Measurements from ENCODE around the gene JAG1. TPM values are rescaled to one million over a fixed set of nuclear protein-coding genes. Genes with fewer than 3 reads are reported as not detected.

Gene JAG1
- total RNA-seq, 1 donor from 2014 or later = 42.1 TPM

GRCh38 chr20:10705801-10706459, 32.1 kb upstream of the JAG1 start:
- intact Hi-C loops (cut with DNase I) = no loop called here
- DNase-seq (ENCODE audit: low spot score) = no peak

GRCh38 chr20:10701607-10702006, 27.8 kb upstream of the JAG1 start:
- intact Hi-C loops (cut with DNase I) = no loop called here
- no peak for DNase-seq (ENCODE audit: low spot score)

GRCh38 chr20:10699941-10700340, 26.1 kb upstream of the JAG1 start:
- DNase-seq (ENCODE audit: low spot score) = no peak
- intact Hi-C loops (cut with DNase I) = no loop called here

- intact Hi-C loops (cut with DNase I) = no loop called here
- no peak for DNase-seq (ENCODE audit: low spot score)
These were observed 25.7 kb upstream of the JAG1 start for GRCh38 chr20:10699489-10699888.

GRCh38 chr20:10696650-10697049, 22.9 kb upstream of the JAG1 start:
- DNase-seq (ENCODE audit: low spot score) = no peak
- intact Hi-C loops (cut with DNase I) = no loop called here

- DNase-seq (ENCODE audit: low spot score) = no peak
- intact Hi-C loops (cut with DNase I) = no loop called here
These were observed 15.6 kb upstream of the JAG1 start for GRCh38 chr20:10689385-10689784.

- DNase-seq (ENCODE audit: low spot score) = no peak
- intact Hi-C loops (cut with DNase I) = no loop called here
These were observed 14.1 kb upstream of the JAG1 start for GRCh38 chr20:10687895-10688294.

GRCh38 chr20:10686356-10687133, 12.7 kb upstream of the JAG1 start:
- intact Hi-C loops (cut with DNase I) = no loop called here
- DNase-seq (ENCODE audit: low spot score) = no peak

GRCh38 chr20:10683537-10683936, 9.7 kb upstream of the JAG1 start:
- no peak for DNase-seq (ENCODE audit: low spot score)
- intact Hi-C loops (cut with DNase I) = no loop called here

- intact Hi-C loops (cut with DNase I) = no loop called here
- DNase-seq (ENCODE audit: low spot score) = no peak
These were observed 9.1 kb upstream of the JAG1 start for GRCh38 chr20:10682939-10683338.

GRCh38 chr20:10681494-10681893, 7.7 kb upstream of the JAG1 start:
- no peak for DNase-seq (ENCODE audit: low spot score)
- intact Hi-C loops (cut with DNase I) = no loop called here

- intact Hi-C loops (cut with DNase I) = no loop called here
- no peak for DNase-seq (ENCODE audit: low spot score)
These were observed 6.8 kb upstream of the JAG1 start for GRCh38 chr20:10680571-10680970.

- no peak for DNase-seq (ENCODE audit: low spot score)
- intact Hi-C loops (cut with DNase I) = loop anchor here (10.0 kb wide), 2 partner anchors 76 to 306 kb away; no protein-coding TSS in a partner anchor
These were observed 5.5 kb upstream of the JAG1 start for GRCh38 chr20:10679269-10679668.

- no peak for DNase-seq (ENCODE audit: low spot score)
- intact Hi-C loops (cut with DNase I) = loop anchor here (10.0 kb wide), 2 partner anchors 78 to 308 kb away; no protein-coding TSS in a partner anchor
These were observed 2.7 kb upstream of the JAG1 start for GRCh38 chr20:10676518-10676917.

GRCh38 chr20:10675450-10675848, 1.6 kb upstream of the JAG1 start:
- intact Hi-C loops (cut with DNase I) = loop anchor here (2.0 to 10.0 kb wide), 3 partner anchors 79 to 431 kb away; no protein-coding TSS in a partner anchor
- DNase-seq (ENCODE audit: low spot score) = no peak

- intact Hi-C loops (cut with DNase I) = loop anchor here (1.0 to 10.0 kb wide), 8 partner anchors 80 to 592 kb away; no protein-coding TSS in a partner anchor
- peak; percentile 93 for DNase-seq (ENCODE audit: low spot score)
These were observed 1.1 kb upstream of the JAG1 start for GRCh38 chr20:10674684-10675449.

GRCh38 chr20:10673176-10673841, 490 bp downstream of the JAG1 start:
- peak; percentile 76 for DNase-seq (ENCODE audit: low spot score)
- intact Hi-C loops (cut with DNase I) = loop anchor here (5.0 to 10.0 kb wide), 6 partner anchors 81 to 594 kb away; no protein-coding TSS in a partner anchor

- intact Hi-C loops (cut with DNase I) = loop anchor here (5.0 to 10.0 kb wide), 6 partner anchors 82 to 595 kb away; no protein-coding TSS in a partner anchor
- peak; percentile 90 for DNase-seq (ENCODE audit: low spot score)
These were observed 1.1 kb downstream of the JAG1 start for GRCh38 chr20:10672624-10673127.

- intact Hi-C loops (cut with DNase I) = loop anchor here (5.0 to 10.0 kb wide), 6 partner anchors 83 to 595 kb away; no protein-coding TSS in a partner anchor
- DNase-seq (ENCODE audit: low spot score) = peak; percentile 85
These were observed 1.7 kb downstream of the JAG1 start for GRCh38 chr20:10671919-10672623.
